BLaER1 (cell line): ENCODE results near the gene HES3.

ENCODE experiments used
- H3K27ac ChIP-seq: shearing (Covaris generic); formaldehyde crosslinking; 2 replicates; pipeline ENCODE4 v1.8.1; 2022
- H3K27me3 ChIP-seq: shearing (Covaris generic); formaldehyde crosslinking; 2 replicates; pipeline ENCODE4 v1.8.1; 2022
- H3K36me3 ChIP-seq: shearing (Covaris generic); formaldehyde crosslinking; 2 replicates; pipeline ENCODE4 v1.8.1; 2022
- H3K4me1 ChIP-seq: shearing (Covaris generic); formaldehyde crosslinking; 2 replicates; pipeline ENCODE4 v1.8.1; 2022
- H3K4me2 ChIP-seq: shearing (Covaris generic); formaldehyde crosslinking; 2 replicates; pipeline ENCODE4 v1.8.1; 2022
- H3K4me3 ChIP-seq: shearing (Covaris generic); formaldehyde crosslinking; 2 replicates; pipeline ENCODE4 v1.8.1; 2022
- H3K9ac ChIP-seq: shearing (Covaris generic); formaldehyde crosslinking; 2 replicates; pipeline ENCODE4 v1.8.1; 2022
- H3K9me3 ChIP-seq: shearing (Covaris generic); formaldehyde crosslinking; 2 replicates; pipeline ENCODE4 v1.8.1; 2022
- H4K20me1 ChIP-seq: shearing (Covaris generic); formaldehyde crosslinking; 2 replicates; pipeline ENCODE4 v1.8.1; 2022
- Cebpa-rat ChIP-seq: shearing (Covaris generic); IDR thresholded peaks from 2 replicates; pipeline ENCODE4 v1.8.1; 2022

Gene HES3

DNA sequence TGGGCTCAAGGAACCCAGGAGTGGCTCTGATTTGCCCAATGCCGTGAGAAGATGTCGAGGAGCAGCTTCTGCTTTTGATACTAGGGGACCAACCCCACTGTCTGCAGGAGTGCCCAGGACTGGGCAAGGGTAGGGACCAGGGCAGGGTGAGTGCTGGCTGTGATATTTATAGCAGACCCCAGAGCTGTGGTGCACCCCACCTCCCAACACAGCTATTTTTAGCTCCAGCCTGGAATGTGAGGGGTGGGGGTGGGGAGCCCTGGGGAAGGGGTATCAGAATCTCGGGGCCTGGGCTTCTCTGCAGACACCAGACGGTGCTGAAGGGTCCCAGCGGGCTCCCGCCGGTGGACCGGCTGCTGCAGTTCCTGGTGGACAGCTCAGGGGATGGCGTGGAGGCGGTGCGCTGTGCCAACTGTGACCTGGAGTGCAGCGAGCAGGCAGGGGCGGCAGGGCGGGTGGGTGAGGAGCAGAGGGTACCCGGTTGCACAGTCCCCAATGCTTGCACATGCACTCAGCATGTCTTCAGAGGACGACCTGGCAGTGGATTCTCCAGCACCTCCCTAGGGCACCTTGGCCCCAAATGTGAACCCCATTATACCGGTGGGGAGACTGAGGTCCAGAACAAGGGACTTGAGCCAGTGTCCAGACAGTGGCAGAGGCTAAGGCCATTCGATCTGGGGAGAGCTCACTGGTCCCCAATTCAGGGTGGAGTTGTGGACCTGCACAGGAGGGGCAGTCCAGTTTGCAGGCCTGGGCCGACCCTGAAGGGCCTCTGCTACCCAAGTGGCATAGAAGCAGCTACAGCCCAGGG is 36.7 kb upstream of the HES3 start:
- H3K9ac ChIP-seq, result no peak overlapping the region
- H3K27me3 ChIP-seq, result peaks cover 54% of the 10 kb centered on the region
- peaks cover 47% of the 10 kb centered on the region for H3K4me1 ChIP-seq
- no peaks in the 10 kb centered on the region for H3K36me3 ChIP-seq
- H4K20me1 ChIP-seq, result no peaks in the 10 kb centered on the region
- H3K4me2 ChIP-seq, result no peak overlapping the region
- no peak overlapping the region for H3K27ac ChIP-seq
- no peak for TF ChIP-seq Cebpa-rat
- no peaks in the 10 kb centered on the region for H3K9me3 ChIP-seq
- no peak overlapping the region for H3K4me3 ChIP-seq

- TF ChIP-seq Cebpa-rat, result no peak
- peaks cover 54% of the 10 kb centered on the region for H3K27me3 ChIP-seq
- no peaks in the 10 kb centered on the region for H3K9me3 ChIP-seq
- no peak overlapping the region for H3K4me3 ChIP-seq
- H3K9ac ChIP-seq, result no peak overlapping the region
- no peak overlapping the region for H3K27ac ChIP-seq
- H4K20me1 ChIP-seq, result no peaks in the 10 kb centered on the region
- H3K36me3 ChIP-seq, result no peaks in the 10 kb centered on the region
- H3K4me1 ChIP-seq, result peaks cover 54% of the 10 kb centered on the region
- no peak overlapping the region for H3K4me2 ChIP-seq
Measured at GRCh38 chr1:6207921-6208320, 36.1 kb upstream of the HES3 start.

- TF ChIP-seq Cebpa-rat, result no peak
- no peak overlapping the region for H3K27ac ChIP-seq
- H3K9me3 ChIP-seq, result peaks cover 5% of the 10 kb centered on the region; the same call in 1 of the 2 replicates
- peak overlapping the region; percentile 50; the same call in 1 of the 2 replicates for H3K9ac ChIP-seq
- peak overlapping the region; percentile 55 for H3K4me3 ChIP-seq
- no peaks in the 10 kb centered on the region for H4K20me1 ChIP-seq
- H3K4me2 ChIP-seq, result peak overlapping the region; percentile 93
- no peaks in the 10 kb centered on the region for H3K36me3 ChIP-seq
- H3K4me1 ChIP-seq, result peaks cover 62% of the 10 kb centered on the region
- H3K27me3 ChIP-seq, result peaks cover 54% of the 10 kb centered on the region
Measured at GRCh38 chr1:6208723-6209660, 35.0 kb upstream of the HES3 start.

GRCh38 chr1:6209661-6210580 is 34.1 kb upstream of the HES3 start:
- H3K9me3 ChIP-seq, result peaks cover 10% of the 10 kb centered on the region; the same call in 1 of the 2 replicates
- peak overlapping the region; percentile 55 for H3K4me3 ChIP-seq
- H3K9ac ChIP-seq, result peak overlapping the region; percentile 50; the same call in 1 of the 2 replicates
- H3K4me2 ChIP-seq, result peak overlapping the region; percentile 93
- no peak for TF ChIP-seq Cebpa-rat
- peaks cover 62% of the 10 kb centered on the region for H3K4me1 ChIP-seq
- no peaks in the 10 kb centered on the region for H3K36me3 ChIP-seq
- no peak overlapping the region for H3K27ac ChIP-seq
- no peaks in the 10 kb centered on the region for H4K20me1 ChIP-seq
- H3K27me3 ChIP-seq, result peaks cover 44% of the 10 kb centered on the region

- Histone ChIP-seq H3K36me3 (no peaks in the 10 kb centered on the region), H3K27ac (peak overlapping the region; percentile 64; the same call in 1 of the 2 replicates), H3K9ac (no peak overlapping the region), H3K4me2 (peak overlapping the region; percentile 93), H3K9me3 (peaks cover 10% of the 10 kb centered on the region; the same call in 1 of the 2 replicates), H4K20me1 (no peaks in the 10 kb centered on the region), H3K4me1 (peaks cover 58% of the 10 kb centered on the region), H3K27me3 (peaks cover 36% of the 10 kb centered on the region), H3K4me3 (no peak overlapping the region)
- no peak for TF ChIP-seq Cebpa-rat
Measured at GRCh38 chr1:6210591-6211355, 33.2 kb upstream of the HES3 start.

GRCh38 chr1:6211731-6212130 is 32.2 kb upstream of the HES3 start:
- Histone ChIP-seq H3K27ac (peak overlapping the region; percentile 64), H3K27me3 (peaks cover 26% of the 10 kb centered on the region), H3K4me2 (peak overlapping the region; percentile 93), H3K9ac (0 out of 2 replicates have a peak overlapping the region, but pooled peaks have one; percentile 38), H3K9me3 (peaks cover 10% of the 10 kb centered on the region; the same call in 1 of the 2 replicates), H3K4me3 (no peak overlapping the region), H3K4me1 (peaks cover 50% of the 10 kb centered on the region), H4K20me1 (no peaks in the 10 kb centered on the region), H3K36me3 (no peaks in the 10 kb centered on the region)
- TF ChIP-seq Cebpa-rat, result no peak

- Histone ChIP-seq H3K27me3 (peaks cover 20% of the 10 kb centered on the region), H3K27ac (peak overlapping the region; percentile 64), H3K9me3 (peaks cover 10% of the 10 kb centered on the region; the same call in 1 of the 2 replicates), H3K4me1 (peaks cover 57% of the 10 kb centered on the region), H4K20me1 (no peaks in the 10 kb centered on the region), H3K4me2 (peak overlapping the region; percentile 93), H3K36me3 (no peaks in the 10 kb centered on the region), H3K9ac (peak overlapping the region; percentile 38; the same call in 1 of the 2 replicates), H3K4me3 (peak overlapping the region; percentile 44; the same call in 1 of the 2 replicates)
- no peak for TF ChIP-seq Cebpa-rat
Measured at GRCh38 chr1:6212193-6212959, 31.6 kb upstream of the HES3 start.
